Activated naive CD4-positive, alpha-beta T cell treated with Interleukin-2 at 50 U/mL for 16 hours (primary cell): ENCODE measurements around the gene MORN5.

Experiments
- DNase-seq: peaks from one replicate; pipeline ENCODE4 v3.0.0-alpha.2; 2020

MORN5 gene

DNA sequence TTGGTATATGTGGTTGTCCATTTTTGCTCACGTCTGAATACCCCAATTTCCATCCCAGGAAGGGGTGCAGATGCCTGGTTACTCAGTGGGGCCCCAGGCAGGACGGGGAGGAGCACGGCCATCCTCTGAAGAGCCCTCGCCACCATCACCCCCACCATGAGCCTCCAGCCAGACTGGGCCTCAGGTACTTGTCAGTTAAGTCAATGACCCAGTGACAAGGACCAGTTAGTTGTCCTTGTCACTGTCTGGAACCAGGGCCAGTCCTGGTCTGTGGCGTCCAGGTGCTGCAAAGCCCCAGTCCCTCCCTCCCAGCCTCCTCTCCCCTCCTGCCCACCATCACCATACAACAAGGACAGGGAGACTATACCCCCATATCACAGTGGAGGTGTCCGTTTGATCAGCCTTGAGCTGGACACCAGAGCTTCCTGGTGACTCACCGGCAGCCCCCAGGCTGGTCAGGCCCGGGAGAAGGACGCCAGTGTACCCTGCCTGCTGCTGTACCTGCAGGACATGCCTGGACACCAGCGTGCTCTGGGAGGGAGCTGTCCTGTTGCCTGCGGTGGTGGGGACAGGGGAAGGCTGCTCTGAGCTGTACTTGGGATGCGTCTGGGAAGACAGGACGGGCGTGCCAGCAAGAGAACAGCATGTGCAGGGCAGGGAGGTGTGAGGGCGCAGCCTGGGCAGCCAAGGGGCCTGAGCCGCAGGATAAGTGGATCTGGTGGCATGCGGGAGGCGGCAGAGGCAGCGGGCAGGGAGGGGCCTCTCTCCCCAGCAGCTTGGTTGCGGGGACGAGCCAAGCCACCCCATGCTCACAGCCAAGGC lies 34.0 kb upstream of the MORN5 start:
- no peak for DNase-seq

DNA sequence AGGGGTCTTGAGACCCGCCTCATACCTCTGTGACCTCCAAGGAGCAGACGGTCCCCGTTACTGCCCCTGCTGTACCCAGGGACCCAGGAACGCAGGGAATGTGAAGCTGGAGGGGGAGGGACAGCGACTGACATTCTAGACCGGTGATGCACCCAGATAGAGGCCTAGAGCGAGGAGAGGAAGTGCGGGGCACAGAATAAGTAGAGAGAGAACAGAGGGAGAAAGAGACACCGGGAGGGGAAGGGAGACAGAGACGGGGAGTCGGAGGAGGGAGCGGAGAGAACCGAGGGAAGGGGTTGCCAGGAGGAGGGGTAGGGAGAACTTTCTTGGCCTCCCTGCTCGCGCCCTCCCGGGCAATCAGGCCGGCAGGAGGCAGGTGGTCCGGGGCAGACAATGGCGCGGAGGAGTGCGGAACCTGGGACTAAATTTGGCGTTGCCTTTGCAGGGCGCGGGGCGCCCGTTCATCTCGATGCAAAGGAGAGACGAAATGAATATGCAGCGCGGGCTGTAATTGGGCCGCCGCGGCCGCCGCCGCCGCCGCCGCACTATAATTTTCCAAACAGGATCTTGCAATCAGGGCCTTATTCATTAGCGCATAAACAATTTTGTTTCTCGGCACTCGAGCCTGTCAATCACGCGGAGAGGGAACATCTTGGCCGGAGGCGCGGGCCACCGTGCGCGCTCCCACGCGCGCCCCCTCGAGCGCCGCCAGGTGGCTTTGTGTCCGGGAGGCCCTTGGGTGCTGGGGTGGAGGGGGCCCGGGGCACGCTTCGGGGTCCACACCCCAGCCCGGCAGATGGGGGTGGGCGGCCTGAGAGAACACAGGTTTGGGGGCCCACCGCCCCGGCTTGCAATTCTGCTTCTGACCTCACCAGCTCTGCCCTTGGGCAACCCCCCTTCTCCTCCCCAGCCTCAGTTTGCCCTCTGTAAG lies 33.1 kb upstream of the MORN5 start:
- DNase-seq: no peak

DNA sequence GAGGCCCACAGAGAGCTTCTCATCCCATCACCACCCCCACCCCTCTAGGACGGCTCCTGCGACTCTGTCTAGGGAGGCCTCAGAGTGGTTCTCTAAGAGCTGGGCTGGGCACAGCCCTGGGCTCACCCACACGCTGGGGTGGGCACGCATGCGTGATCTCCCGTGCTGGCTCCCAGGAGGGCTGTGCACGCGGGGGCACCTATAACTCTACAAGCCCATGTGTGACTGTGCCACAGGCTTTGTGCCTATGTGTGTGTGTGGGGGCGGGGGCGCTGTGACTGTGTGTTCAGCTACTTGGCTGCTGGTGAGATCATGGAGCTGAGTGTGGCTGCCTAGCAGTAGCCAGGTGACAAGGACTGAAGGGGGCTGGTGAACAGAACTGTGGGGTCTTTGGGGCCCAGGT lies 32.3 kb upstream of the MORN5 start:
- peak; percentile 18 for DNase-seq

DNA sequence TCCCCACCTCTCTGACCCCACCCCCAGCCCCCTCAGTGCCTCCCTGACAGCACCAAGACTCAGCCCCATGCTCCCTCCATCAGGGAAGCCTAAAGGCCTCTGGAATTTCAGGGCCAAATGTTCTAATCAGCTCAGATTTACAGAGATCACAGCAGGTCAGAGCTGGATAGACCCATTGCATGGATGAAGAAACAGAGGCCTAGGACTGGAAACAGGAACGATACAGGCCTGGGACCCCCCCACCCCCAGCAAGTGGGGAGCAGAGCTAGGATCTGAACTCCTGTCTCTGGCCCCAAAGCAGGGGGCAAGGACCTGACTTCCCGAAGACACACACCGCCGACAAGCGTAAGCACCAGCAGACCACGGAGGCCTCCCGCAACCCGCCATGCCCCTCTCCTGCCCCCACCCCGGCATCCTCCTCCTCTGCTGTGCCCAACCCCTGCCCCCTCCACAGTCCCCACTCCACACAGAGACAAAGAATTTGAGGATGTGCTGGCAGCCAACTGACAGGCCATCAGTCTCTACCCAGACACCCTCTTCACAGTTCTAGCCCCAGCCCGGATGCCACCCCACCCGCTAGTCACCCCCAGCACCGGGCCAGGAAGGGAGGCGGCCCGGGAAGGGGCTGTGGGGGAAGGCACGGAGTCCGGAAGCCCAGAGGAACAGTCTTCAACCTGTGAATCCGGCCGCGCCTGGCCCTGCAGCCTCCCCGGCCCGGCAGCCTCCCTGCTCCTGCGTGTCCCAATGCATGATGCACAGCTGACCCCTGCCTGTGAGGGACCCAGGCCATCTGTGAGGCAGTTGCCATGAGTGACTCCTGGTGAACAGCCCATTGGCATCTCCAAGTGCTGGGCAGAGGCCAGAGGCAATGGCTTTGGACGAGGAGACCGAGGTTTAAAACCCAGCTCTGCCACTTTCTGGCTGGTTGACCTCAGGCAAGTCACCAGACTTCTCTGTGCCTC lies 31.4 kb upstream of the MORN5 start:
- no peak for DNase-seq

DNA sequence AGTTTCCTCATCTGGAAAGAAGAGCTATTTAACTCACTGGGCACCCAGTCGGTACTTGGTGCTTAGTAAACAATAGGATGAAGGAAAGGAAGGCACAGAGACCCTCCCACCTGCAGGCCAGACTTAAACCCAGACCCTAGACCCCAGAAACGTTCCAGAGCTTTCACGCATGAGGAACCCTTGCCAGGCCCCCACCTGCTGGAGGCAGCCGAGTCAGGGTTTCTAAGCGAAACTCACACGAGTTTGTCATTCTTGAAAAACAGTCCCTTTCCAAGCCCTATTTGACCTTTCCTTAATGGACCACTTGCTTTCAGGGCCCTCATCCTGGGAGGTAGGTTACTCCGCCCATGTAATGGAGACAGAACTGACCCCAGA lies 30.8 kb upstream of the MORN5 start:
- no peak for DNase-seq

DNA sequence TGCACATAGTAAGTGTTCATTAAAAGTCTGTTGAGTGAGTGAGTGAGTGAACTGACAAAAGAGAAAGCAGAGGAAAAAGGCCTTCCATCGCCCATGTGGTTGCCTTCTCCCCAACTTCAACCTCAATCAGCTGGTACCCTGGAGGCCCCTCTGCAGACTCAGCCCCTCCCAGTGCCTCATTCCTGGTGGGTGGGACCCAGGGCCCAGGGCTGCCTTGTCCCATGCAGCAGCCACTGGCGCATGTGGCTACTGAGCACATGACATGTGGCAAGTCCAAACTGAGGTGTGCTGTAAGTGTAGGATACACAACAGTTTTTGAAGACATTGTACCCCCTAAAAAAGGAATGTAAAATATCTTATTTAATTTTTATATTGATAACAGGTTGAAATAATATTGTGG lies 29.7 kb upstream of the MORN5 start:
- DNase-seq: no peak

DNA sequence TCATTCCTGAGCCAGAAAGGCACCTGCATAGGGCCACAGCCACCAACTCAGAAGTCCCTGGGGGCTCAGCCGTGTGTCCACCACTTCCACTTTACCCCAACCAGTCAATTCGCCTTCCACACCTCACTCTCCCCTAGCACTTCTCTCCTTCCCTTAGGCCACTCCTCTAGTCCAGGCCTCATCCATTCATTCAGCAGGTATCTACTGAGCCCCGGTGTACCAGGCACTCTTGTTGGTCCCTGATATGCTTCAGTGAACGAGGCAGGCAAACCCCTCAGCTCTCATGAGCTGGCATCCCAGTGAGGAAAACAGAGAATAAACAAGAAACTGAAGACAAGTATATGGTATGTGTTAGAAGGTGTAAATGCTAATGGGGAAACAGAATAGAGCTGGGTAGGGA lies 28.9 kb upstream of the MORN5 start:
- DNase-seq: no peak

DNA sequence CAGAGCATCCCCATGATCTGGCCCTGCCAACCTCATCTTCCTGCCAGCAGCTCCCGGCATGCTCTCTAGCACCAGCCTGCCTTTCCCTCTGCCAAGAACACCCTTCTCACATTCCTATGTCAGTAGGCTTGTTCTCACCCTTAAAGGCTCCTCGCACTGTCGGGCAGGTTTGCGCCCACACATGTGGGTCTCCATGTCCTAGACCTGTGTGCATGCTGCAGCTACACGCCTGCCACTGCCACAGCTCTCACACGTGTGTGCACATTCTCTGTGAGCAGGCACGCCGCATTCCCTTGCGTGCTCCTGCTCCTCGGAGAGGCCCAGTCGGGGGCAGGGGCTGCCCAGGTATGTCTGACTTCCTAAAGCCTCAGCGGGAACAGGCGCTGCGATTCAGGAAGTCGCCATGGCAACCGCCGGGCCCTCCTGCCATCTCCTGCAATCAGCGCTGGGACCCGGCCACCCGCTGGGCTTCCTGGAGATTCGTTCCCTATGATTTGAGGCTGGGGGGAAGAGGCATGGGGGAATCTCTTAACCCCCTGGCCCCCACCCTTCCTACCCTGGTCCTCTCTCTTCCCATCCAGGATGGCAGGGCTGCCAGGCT lies 28.2 kb upstream of the MORN5 start:
- DNase-seq: no peak

DNA sequence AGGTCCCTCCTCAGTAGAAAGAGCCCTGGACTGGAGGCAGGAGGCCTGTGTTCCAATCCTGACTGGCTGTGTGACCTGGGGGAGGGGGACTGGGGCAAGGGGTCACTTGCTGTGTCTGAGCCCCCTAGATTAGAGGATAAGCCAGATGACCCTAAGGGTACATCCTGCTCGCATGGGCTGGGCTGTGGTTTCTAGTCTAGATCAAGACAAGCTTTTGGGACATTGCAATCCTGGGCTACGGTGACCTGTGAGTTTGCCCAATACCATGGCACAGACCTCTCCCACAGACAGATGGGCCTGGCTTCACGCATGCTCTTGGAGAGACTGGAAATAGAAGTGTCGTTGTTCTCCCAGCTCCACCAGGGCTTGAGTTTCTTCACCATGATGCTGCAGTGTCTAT lies 27.2 kb upstream of the MORN5 start:
- DNase-seq: no peak

DNA sequence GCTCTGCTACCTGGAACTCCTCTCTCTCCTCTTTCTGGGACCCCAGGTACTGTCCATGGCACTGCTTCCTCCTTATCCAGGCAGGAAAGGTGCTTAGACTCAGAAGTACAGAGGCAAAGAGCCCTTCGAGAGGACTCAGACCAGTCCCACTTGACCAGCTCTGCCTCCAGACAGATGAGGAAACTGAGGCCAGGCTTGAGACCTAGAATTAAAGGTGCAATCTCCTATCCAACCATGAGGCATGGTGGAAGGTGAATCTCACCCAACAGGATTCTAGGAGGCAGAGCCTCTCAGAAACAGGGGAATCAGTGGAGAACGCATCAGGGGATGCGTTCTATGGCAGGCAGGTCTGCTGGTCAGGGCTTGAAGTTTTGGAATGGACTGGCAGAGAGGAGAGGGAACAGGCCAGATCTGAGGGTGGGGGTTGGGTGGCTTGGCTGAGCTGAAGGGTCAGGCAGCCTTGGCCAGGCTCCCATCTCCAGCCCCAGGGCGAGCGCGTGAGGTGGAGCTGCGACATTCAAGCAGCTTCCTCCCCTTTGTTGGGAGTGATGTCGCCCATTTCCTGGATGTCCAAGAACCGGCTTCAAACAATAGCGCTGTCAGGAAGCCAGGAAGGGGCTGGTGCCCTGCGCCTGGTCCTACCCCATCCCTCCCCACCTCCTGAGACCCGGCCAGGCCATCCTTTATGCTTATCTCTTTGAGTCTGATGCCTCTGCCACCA lies 26.3 kb upstream of the MORN5 start:
- DNase-seq: no peak

DNA sequence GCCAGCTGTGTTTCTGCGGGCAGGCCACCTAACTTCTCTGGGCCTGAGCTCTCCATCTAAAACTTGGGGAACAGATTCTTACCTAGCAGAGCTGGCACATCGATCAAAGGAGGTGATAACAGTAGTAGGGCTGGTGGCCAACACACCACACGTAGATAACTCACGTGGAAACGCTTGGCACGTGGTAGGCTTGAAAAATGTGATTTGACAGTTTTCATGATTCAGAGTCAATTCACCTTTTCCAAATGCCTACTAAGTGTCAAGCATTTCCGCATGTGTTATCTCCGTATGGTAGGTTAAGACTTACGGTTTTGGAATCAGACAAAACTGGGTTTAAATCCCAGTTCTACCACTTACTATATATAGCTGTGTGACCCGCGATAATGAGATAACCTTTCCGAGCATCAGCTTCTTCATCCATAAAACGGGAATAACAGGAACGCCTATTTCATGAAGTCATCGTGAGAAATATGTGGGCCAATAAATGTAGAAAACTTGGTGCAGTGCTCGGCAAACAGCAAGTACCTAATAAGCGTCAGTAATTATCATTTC lies 25.6 kb upstream of the MORN5 start:
- no peak for DNase-seq

DNA sequence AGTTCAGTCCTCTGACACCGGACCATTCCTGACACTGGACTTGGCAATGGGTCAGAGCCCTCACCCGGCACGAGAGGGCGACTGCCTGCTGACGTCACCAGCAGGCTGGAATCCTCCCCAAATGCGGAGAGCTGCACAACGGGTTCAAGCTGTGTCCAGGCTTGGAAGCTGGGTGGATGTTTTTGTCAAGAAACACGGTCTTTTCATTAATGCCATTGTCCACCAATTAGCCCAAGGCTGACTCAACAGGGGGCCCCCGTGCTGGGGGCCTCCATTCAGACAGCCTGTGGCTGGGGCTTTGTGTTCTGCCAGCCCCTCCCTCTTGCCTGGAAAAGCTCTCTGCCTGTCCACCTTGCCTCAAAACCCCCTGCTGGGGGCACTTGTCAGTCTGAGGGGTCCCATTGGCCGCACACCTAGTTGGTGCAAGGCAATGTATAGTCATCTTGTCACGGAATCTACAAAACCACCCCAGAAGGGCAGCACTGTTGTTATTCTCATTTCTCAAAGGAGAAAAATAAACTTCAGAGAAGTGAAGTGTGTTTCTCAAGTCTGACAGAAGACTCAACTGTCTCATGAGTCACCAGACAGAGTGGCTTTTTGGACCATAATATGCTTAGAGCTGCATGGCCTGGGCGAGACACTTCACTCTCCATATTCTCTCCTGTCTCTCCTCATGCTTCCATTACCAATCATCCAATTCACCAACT lies 24.7 kb upstream of the MORN5 start:
- no peak for DNase-seq

DNA sequence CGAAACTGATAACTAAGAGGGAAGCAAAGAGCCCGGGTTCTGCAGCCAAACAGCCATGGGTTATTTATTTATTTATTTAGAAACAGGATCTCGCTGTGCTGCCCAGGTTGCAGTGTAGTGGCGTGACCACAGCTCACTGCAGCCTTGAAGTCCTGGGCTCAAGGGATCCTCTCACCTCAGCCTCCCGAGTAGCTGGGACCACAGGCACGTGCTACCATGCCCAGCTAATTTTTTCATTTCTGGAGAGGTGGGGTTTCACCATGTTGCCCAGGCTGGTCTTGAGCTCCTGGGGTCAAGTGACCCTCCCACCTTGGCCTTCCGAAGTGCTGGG lies 24.2 kb upstream of the MORN5 start:
- no peak for DNase-seq

DNA sequence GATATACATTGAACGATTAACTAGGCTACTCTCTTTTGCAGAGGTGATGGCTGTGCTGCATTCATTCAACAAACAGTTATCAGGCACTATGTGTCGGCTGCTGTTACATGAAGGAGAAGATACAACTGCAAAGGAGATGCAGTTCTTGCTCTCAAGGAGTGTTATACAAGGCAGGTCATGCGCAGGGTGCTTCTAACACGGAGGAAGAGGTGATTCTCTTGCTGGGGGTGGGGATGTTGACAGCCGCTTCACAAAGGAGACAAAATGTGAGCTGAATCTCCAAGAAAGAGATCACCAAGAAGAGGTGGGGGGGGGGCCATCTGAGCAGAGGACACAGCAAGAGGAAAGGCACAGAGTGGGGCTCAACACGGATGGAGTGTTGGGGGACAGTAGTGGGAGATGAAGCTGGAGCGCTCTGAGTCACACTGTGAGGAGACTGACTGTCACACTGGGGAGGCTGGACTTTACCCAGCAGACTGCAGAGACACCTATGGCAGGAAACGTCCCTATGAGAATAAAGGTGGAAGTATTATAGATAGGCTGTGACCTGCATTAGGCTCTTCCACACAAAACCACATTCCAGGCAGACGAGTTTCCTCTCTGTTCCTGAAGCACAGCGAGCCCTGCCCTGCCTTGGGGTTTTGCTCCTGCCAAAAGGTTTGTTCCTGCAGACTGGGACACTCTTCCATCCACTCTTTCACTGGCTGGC lies 21.0 kb upstream of the MORN5 start:
- no peak for DNase-seq

DNA sequence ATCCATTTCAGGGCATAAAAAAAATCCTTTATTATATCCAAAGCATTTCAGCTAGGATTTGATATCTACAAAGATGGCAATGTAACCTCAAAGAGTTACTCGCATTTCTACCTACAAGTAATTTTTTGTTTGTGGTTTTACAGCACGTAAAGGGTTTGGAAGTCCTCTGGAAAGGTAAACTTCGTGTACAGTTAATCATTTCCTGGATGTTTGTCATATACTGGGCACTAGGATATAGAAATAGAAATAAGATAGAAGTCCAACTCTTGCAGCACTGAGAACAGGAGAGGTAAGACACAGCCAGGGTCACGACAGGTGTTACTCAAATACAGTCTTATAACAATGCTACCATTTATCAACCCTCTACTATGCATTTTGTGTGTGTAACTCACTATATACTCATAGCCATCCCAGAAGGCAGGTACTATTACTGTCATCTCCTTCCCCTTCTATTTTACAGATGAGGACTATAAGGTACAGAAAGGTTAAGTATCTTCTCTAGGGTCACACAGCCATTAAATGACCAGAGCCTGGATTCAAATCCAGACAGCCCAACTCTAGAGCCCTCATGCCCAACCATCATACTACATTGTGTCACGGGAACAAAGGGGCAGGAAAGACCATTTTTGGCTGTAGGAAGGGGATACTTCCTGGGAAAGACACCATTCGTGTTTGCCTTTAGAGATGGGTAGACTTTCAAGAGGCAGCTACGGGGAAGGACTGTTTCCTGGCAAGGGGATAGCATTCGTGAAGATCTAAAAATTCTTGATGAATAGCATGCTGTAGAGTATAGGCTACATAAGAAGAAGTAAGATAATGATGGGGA lies 19.1 kb upstream of the MORN5 start:
- DNase-seq: no peak

DNA sequence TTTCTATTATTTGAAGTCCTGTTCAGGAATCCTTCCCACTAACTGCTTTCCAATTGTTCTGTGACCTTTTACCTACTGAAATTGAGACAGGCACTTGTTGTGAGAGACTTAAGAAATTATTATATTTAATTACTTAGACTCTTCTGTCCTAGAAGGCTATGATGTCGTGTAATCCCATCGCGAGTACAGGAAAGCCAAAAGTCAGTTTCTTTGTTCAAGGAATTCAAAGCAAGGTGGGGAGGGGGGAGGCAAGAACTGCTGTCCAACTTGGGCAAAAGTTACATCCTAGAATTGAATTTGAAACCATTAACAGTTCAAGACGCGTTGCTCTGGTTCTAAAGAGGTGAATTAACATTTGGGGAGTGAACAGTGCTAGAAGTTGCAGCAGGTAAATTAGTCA lies 18.0 kb upstream of the MORN5 start:
- no peak for DNase-seq

DNA sequence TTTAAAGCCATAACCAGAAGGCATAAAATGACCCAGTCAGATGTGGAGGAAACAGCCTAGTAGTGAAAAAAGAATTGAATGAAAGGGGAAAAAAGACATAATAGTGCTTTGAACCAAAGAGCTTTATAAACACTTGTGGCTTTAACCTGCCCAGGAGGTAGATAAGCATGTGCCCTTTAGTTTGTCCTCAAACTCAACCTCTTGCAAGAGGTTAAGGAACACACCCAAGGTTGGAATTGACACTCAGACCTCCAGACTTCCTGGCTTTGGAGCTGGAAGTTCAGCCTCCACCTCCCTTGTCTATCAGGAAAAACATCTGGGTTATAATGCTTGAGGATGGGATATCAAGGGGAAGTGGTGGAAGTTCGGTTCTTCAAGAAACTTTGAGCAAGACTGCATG lies 16.4 kb upstream of the MORN5 start:
- DNase-seq: no peak

DNA sequence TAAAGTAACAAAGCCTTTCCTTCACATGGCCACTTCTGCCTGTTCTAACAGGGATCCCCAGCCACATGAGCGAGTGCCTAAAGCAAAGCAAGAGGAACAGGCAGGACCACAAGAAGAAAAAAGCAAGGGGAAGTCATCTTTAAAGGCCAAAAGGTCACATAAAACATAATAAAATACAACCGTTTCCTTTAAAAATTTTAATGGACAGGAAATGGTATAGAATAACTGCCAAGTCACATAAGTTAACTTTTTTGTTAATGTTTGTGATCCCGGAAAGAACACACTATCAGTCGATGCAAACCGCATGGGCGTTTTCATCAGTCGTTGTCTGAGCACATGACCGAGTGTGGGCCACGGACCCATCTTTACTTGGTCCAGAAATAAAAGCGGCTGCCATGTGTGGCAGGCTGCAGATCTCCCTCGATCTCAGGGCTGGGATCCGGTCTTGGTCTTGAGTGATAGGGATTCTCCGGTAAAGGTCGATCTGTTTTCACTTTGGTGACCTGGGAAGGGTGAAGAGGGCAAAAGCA lies 15.8 kb upstream of the MORN5 start:
- no peak for DNase-seq
